Placental pericyte (primary cell): Measurements from ENCODE around the gene RTP3. TPM values are rescaled to one million over a fixed set of nuclear protein-coding genes. Genes with fewer than 3 reads are reported as not detected.

Experiments used
- total RNA-seq: library from RNA; depleted of rRNA; stranded (reverse); fragments of >200 nt; gene quantifications from 2 replicates; pipeline ENCODE4 v1.2.3, GENCODE V29; 2012

Gene RTP3
- not detected in 2 replicates for total RNA-seq

GRCh38 chr3:46497556-46498265 lies at the start of gene RTP3:
Gene RTP3 (plus strand): TSS chr3:46497976. CDS start chr3:46498063, 87 bp downstream.

GRCh38 chr3:46464326-46465195 lies 33.2 kb upstream of the RTP3 start, which contains the start of gene LTF:
Gene LTF (minus strand): TSS chr3:46464905. CDS start chr3:46464867, 38 bp downstream.

Other genes starting within 250 kb of the RTP3 start
- gene CCR2, start 143.9 kb upstream of the RTP3 start, total RNA-seq = not detected in 2 replicates
- not detected in 2 replicates for gene CCR5, start 127.0 kb upstream of the RTP3 start, total RNA-seq
- gene CCRL2, start 90.7 kb upstream of the RTP3 start, total RNA-seq = 0.57 TPM in 1 of 2 replicates, not detected in the other
- 0.14 TPM in 1 of 2 replicates, not detected in the other for gene LTF, start 33.1 kb upstream of the RTP3 start, total RNA-seq
- gene LRRC2, start 68.3 kb downstream of the RTP3 start, total RNA-seq = 1.4 and 6.6 TPM in 2 replicates
- gene FAM240A, start 114.5 kb downstream of the RTP3 start, total RNA-seq = not detected in 2 replicates
- gene ALS2CL, start 195.7 kb downstream of the RTP3 start, total RNA-seq = 0.88 and 1.3 TPM in 2 replicates
- 0.22 TPM in 1 of 2 replicates, not detected in the other for gene TMIE, start 203.4 kb downstream of the RTP3 start, total RNA-seq
- gene PRSS50, start 219.9 kb downstream of the RTP3 start, total RNA-seq = not detected in 2 replicates